Colonic mucosa (tissue), 4 donors: ENCODE data around the gene SHISA9. TPM values are rescaled to one million over a fixed set of nuclear protein-coding genes. Genes with fewer than 3 reads are reported as not detected.

Experiments
- DNase-seq: peaks from one replicate; pipeline ENCODE4 v3.0.0-alpha.2; 2020
- H3K27ac ChIP-seq: fragments of 200-600 bp; one replicate; pipeline ENCODE4 v1.8.0; 2021
- H3K27me3 ChIP-seq: fragments of 200-600 bp; one replicate; pipeline ENCODE4 v1.8.0; 2021
- H3K36me3 ChIP-seq: fragments of 200-600 bp; one replicate; pipeline ENCODE4 v1.8.0; 2021
- H3K4me1 ChIP-seq: fragments of 200-600 bp; one replicate; pipeline ENCODE4 v1.8.0; 2021; ENCODE audit warnings: mild to moderate bottlenecking
- H3K4me3 ChIP-seq: fragments of 200-600 bp; one replicate; pipeline ENCODE4 v1.8.0; 2021
- H3K9ac ChIP-seq, 2 donors: one replicate each; pipeline ENCODE4 v1.7.0; 2013; ENCODE audit warnings: control low read depth in 2 of 2, low read depth in 2 of 2, low read length in 2 of 2
- H3K9me3 ChIP-seq: fragments of 200-600 bp; one replicate; pipeline ENCODE4 v1.8.0; 2021
- intact Hi-C: fragments of 100-400 bp; cut with DNase I; formaldehyde crosslinking; loops from one replicate; pipeline ENCODE4 v1.14.1; 2022
- total RNA-seq, 2 donors: library from RNA; stranded (reverse); fragmentation: NEBNext Ultra II Directional in 1 of 2; extraction: Animal tissue kit (Norgen Biotek cat#: 25700) in 1 of 2; gene quantifications; one replicate each; pipeline ENCODE4 v1.2.1, GENCODE V29; 2021
- TF ChIP-seq, protein P1 (sequence below): fragments of 200-600 bp; IDR thresholded peaks from one replicate; pipeline ENCODE4 v1.8.0; 2022; ENCODE audit warnings: antibody characterized with exemption, mild to moderate bottlenecking
- donor health status: healthy.
- donor health status: DM: no; HTN: no; CAD: no.
- donor health status: DM: no; HTN: no; CAD: no.

SHISA9 gene
- total RNA-seq, 2 donors from 2014 or later, result 0.74 to 1.3 TPM

DNA sequence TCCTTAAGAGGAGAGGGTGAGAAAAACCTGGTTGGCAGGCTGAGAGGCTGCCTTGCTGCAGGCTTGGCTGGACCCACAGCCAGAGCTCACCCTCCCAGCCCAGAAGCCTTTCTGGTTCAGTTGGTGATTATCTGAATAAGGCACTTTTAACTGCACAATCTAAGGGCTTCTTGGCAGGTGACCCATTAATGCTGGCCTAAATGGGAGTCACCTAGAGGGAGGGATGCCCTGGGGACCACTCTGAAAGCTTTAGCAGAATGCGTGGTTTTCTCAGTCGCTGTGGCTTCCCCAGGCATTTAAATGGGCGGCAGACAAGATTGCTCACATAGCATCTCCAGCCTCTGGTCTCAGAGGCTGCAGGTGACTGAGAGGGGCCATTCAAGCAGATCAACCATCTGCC is 33.2 kb upstream of the SHISA9 start:
- no peaks in the 10 kb centered on the region for H3K4me1 ChIP-seq
- no peak for DNase-seq
- intact Hi-C loops, result no loop called here
- no peaks in the 10 kb centered on the region for H3K27me3 ChIP-seq
- H3K27ac ChIP-seq, result no peak overlapping the region
- TF ChIP-seq, protein P1, sequence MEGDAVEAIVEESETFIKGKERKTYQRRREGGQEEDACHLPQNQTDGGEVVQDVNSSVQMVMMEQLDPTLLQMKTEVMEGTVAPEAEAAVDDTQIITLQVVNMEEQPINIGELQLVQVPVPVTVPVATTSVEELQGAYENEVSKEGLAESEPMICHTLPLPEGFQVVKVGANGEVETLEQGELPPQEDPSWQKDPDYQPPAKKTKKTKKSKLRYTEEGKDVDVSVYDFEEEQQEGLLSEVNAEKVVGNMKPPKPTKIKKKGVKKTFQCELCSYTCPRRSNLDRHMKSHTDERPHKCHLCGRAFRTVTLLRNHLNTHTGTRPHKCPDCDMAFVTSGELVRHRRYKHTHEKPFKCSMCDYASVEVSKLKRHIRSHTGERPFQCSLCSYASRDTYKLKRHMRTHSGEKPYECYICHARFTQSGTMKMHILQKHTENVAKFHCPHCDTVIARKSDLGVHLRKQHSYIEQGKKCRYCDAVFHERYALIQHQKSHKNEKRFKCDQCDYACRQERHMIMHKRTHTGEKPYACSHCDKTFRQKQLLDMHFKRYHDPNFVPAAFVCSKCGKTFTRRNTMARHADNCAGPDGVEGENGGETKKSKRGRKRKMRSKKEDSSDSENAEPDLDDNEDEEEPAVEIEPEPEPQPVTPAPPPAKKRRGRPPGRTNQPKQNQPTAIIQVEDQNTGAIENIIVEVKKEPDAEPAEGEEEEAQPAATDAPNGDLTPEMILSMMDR, result no peak
- no peak overlapping the region for H3K9ac ChIP-seq
- no peak overlapping the region for H3K4me3 ChIP-seq
- H3K36me3 ChIP-seq, result no peaks in the 10 kb centered on the region
- no peaks in the 10 kb centered on the region for H3K9me3 ChIP-seq

DNA sequence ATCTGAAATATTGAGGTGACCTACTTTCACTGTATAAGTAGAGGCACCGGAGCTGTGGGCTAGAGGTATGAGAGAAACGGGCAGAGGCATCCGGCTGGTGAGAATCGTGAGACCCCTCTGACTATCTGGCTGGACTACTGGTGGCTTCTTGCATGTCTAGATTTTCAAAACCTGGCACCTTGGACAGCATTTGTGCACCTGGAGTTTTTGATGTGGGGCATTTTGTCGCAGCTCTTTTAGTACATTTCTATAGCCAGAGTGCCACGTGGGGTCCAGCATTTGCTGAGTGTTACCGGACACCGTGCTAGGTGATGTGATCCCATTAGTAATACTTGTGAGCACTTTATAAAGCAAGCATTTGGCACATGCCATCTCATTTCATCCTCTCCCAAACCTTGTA is 32.6 kb upstream of the SHISA9 start:
- Histone ChIP-seq H3K9me3 (no peaks in the 10 kb centered on the region), H3K27ac (no peak overlapping the region), H3K9ac (no peak overlapping the region), H3K36me3 (no peaks in the 10 kb centered on the region), H3K4me3 (no peak overlapping the region), H3K27me3 (no peaks in the 10 kb centered on the region), H3K4me1 (no peaks in the 10 kb centered on the region)
- DNase-seq, result no peak
- intact Hi-C loops, result no loop called here
- TF ChIP-seq, protein P1, result no peak

DNA sequence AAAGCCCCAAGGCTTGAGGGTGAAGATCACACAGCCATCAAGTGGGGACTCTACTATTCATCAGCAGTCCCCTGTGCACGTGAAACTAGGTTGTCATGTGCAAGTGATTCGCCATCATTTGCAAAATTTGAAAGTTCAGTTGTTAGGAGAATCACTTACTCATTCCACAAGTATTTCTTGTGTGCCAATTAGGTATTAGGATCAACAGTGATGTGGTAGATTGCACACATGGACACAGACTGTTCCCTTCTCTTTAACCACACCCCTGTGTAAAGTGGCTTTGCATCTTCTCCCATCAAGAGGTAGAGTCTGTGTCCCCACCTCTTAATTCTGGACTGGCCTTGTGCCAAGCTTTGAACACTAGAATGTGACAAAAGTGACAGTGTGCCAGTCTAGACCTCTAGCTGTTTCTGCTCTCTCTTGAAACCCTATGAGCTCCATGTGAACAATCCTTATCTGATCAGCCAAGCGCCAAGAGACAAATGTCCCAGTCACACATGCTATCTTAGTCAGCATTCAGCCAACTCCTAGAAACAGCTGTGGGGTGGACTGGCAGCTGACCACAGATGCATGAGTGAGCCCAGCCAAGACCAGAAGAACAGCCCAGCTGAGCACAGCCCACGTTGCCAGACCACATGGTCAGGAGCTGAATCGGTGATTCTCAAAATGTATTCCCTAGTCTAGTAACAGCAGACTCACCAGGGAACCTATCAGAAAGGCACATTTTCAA is 31.5 kb upstream of the SHISA9 start:
- Histone ChIP-seq H3K27ac (no peak overlapping the region), H3K4me1 (no peaks in the 10 kb centered on the region), H3K9ac (no peak overlapping the region), H3K4me3 (no peak overlapping the region), H3K27me3 (no peaks in the 10 kb centered on the region), H3K9me3 (no peaks in the 10 kb centered on the region), H3K36me3 (no peaks in the 10 kb centered on the region)
- DNase-seq, result no peak
- TF ChIP-seq, protein P1, result no peak
- intact Hi-C loops, result no loop called here

DNA sequence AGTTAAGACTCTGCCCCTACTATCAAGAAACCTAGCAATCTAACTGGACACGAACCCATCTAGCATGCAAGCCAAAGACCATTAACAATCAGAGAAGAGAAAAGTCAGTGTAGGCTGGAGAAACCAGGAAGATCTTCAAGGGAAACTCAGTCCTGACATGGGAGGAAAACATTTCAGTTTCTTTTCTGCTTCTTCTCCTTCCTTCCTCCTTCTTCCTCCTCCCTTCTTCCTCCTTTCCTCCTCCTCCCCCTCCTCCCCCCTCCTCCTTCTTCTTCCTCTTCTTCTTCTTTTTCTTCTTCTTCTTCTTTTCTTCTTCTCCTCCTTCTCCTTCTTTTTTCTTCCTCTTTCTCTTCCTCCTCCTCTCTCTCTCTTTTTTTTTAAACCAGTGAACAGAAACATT is 29.6 kb upstream of the SHISA9 start:
- Histone ChIP-seq H3K4me3 (no peak overlapping the region), H3K4me1 (no peaks in the 10 kb centered on the region), H3K9me3 (no peaks in the 10 kb centered on the region), H3K36me3 (no peaks in the 10 kb centered on the region), H3K27ac (no peak overlapping the region), H3K27me3 (no peaks in the 10 kb centered on the region), H3K9ac (no peak overlapping the region)
- TF ChIP-seq, protein P1, result no peak
- intact Hi-C loops, result no loop called here
- DNase-seq, result no peak

DNA sequence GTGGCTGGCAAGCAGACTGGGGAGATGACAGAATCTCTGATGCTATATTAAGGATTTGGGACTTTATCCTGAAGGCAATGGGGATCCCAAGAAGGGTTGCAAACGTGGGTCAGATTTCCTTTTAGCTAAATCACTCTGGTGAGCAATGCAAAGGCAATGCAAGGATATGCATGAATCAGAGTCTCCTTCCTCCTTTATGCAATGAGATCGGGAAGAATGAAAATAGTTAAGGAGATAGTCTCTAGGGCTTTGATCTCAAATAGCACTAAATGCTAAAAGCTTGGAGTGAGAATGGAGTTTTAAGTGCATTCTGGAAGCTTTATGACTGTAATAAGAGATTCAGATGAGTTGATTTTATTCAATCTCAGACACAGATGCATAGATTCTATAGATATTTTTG is 27.2 kb upstream of the SHISA9 start:
- Histone ChIP-seq H3K9ac (no peak overlapping the region), H3K27me3 (no peaks in the 10 kb centered on the region), H3K4me3 (no peak overlapping the region), H3K9me3 (no peaks in the 10 kb centered on the region), H3K27ac (no peak overlapping the region), H3K4me1 (no peaks in the 10 kb centered on the region), H3K36me3 (no peaks in the 10 kb centered on the region)
- DNase-seq, result no peak
- intact Hi-C loops, result no loop called here
- TF ChIP-seq, protein P1, result no peak
